Measurements from ENCODE around the gene DHX36.

Gene DHX36

DNA sequence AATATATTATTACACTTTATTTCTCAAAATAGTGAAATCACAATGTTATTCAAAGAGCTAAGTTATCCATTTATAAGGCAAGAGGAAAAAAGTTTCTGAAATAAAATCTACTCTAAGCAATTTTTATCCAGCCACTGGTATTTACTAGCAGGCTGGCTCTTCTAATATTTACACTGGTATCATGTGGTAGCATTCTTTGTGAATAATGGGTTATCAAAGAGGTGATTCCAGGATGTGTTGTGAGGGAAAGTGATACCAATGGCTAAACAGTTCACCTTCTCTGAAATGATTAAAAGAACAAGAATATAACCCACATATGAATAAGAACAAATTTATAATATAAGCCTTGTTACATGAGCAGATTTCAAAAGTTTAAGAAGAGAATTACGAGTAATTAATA lies 44.1 kb downstream of the DHX36 start:
- no peak overlapping the region for H3K4me3 ChIP-seq (ENCODE audit: low read depth, low read length)
- DNase-seq (ENCODE audit: low read depth), result no peak
- TF ChIP-seq, protein P1, sequence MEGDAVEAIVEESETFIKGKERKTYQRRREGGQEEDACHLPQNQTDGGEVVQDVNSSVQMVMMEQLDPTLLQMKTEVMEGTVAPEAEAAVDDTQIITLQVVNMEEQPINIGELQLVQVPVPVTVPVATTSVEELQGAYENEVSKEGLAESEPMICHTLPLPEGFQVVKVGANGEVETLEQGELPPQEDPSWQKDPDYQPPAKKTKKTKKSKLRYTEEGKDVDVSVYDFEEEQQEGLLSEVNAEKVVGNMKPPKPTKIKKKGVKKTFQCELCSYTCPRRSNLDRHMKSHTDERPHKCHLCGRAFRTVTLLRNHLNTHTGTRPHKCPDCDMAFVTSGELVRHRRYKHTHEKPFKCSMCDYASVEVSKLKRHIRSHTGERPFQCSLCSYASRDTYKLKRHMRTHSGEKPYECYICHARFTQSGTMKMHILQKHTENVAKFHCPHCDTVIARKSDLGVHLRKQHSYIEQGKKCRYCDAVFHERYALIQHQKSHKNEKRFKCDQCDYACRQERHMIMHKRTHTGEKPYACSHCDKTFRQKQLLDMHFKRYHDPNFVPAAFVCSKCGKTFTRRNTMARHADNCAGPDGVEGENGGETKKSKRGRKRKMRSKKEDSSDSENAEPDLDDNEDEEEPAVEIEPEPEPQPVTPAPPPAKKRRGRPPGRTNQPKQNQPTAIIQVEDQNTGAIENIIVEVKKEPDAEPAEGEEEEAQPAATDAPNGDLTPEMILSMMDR (IDR thresholded peaks at IDR 0.05; ENCODE audit: low read depth, low read length), result no peak
- TF ChIP-seq MYC (IDR thresholded peaks at IDR 0.05; ENCODE audit: low read depth, low read length) (no peak), POLR2A (IDR thresholded peaks at IDR 0.05; ENCODE audit: extremely low read depth, insufficient read length) (no peak)
- TF ChIP-seq, protein P2, sequence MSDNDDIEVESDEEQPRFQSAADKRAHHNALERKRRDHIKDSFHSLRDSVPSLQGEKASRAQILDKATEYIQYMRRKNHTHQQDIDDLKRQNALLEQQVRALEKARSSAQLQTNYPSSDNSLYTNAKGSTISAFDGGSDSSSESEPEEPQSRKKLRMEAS (IDR thresholded peaks at IDR 0.05; ENCODE audit: low read depth, low read length), result no peak

DNA sequence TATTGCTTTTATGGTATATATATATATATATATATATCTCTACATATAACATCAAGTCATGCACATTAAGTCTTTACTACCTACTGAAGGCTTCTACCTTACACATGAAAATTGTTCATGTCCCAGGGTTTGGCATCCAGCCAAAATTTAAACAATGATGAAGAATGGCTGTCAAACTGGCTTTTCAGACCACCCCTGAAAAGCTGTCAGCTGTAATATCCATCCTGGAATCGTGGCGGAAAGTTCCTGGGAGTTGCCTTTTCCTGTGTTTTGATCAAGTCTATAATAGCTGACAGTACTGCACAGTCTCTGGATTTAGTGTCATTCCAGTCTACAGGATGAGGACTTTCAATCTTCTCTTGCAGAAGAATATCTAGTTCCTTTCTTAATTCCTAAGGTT lies 48.3 kb downstream of the DHX36 start:
- no peak for TF ChIP-seq MYC (IDR thresholded peaks at IDR 0.05; ENCODE audit: low read depth, low read length)
- TF ChIP-seq, protein P1 (IDR thresholded peaks at IDR 0.05; ENCODE audit: low read depth, low read length), result no peak
- TF ChIP-seq POLR2A (IDR thresholded peaks at IDR 0.05; ENCODE audit: extremely low read depth, insufficient read length), result no peak
- TF ChIP-seq, protein P2 (IDR thresholded peaks at IDR 0.05; ENCODE audit: low read depth, low read length), result no peak
- no peak for DNase-seq (ENCODE audit: low read depth)
- H3K4me3 ChIP-seq (ENCODE audit: low read depth, low read length), result no peak overlapping the region

DNA sequence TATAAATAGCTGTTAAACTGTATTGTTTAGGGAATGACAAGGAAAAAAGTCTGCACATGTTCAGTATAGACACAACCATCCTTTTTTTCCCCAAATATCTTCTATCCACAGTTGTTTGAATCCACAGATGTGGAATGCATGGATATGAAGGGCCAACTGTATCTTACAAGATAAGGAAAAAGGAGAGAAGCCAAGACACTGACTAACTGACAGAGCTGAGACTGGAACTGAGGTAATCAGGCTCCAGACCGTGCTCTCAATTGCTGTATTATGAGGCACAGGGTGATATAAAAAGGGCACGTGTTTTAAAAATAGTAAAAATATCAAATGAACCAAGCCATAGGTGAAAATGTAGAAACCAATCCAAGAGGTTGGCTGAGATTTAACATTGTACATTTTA lies 49.0 kb downstream of the DHX36 start:
- TF ChIP-seq, protein P2 (IDR thresholded peaks at IDR 0.05; ENCODE audit: low read depth, low read length), result no peak
- TF ChIP-seq, protein P1 (IDR thresholded peaks at IDR 0.05; ENCODE audit: low read depth, low read length), result no peak
- H3K4me3 ChIP-seq (ENCODE audit: low read depth, low read length), result no peak overlapping the region
- no peak for DNase-seq (ENCODE audit: low read depth)

DNA sequence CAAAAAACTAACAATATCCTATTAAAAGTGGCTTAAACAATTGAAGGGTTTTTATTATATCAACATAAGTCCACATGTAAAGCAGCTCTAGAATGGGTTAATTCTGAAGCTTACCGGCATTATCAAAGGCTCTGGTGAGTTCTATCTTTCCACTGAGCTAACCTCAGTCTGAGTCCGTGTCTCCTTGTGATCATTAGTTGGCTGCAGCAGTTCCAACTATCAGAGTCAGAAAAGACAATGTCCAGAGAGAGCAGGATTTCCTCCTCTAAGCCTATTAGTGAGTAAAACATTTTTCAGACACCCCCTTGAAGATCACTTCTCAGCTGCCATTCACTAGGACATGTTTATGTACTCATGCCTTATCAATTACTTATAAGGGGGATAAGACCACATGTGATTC lies 49.9 kb downstream of the DHX36 start:
- no peak for TF ChIP-seq MYC (IDR thresholded peaks at IDR 0.05; ENCODE audit: low read depth, low read length)
- TF ChIP-seq, protein P1 (IDR thresholded peaks at IDR 0.05; ENCODE audit: low read depth, low read length), result no peak
- TF ChIP-seq POLR2A (IDR thresholded peaks at IDR 0.05; ENCODE audit: extremely low read depth, insufficient read length), result no peak
- TF ChIP-seq, protein P2 (IDR thresholded peaks at IDR 0.05; ENCODE audit: low read depth, low read length), result no peak
- DNase-seq (ENCODE audit: low read depth), result no peak
- no peak overlapping the region for H3K4me3 ChIP-seq (ENCODE audit: low read depth, low read length)

DNA sequence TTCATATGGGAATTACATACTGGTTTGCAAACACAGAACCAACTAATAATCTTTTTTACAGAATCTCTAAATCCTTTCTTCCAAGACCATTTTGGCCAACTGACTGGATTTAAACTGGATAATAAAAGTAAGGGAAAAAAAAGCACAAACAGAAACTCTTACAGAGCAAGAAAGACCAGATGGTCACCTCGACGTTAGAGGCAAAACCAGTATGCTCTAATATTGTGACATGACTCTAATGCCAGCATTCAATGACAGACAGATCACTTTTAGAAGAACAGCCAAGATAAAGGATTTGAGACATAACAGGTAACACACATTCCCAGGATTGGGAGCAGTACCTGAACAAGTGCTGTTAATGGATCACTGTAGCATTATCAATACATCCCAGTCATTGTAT lies 50.9 kb downstream of the DHX36 start:
- no peak for DNase-seq (ENCODE audit: low read depth)
- H3K4me3 ChIP-seq (ENCODE audit: low read depth, low read length), result no peak overlapping the region
- TF ChIP-seq POLR2A (IDR thresholded peaks at IDR 0.05; ENCODE audit: extremely low read depth, insufficient read length), result no peak
- TF ChIP-seq, protein P1 (IDR thresholded peaks at IDR 0.05; ENCODE audit: low read depth, low read length), result no peak
- TF ChIP-seq MYC (IDR thresholded peaks at IDR 0.05; ENCODE audit: low read depth, low read length), result no peak
- TF ChIP-seq, protein P2 (IDR thresholded peaks at IDR 0.05; ENCODE audit: low read depth, low read length), result no peak

DNA sequence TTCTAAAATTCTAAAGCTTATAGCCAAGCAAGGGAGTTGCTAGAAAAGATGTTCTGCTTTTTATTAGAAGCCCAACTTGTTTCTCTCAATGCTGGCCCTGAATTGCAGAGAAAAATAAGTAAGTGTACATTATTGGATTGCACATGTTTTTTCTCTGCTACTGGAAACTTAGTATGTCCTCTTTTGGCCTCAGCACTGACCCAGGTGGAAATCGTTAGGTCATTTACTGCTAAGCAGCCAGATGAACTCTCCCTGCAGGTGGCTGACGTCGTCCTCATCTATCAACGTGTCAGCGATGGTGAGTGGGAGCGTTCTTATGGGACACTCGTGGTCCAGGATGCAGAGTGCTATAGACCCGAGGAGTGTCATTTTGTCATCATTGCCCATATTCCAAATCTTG lies 69.8 kb downstream of the DHX36 start:
- no peak for TF ChIP-seq POLR2A (IDR thresholded peaks at IDR 0.05; ENCODE audit: extremely low read depth, insufficient read length)
- TF ChIP-seq MYC (IDR thresholded peaks at IDR 0.05; ENCODE audit: low read depth, low read length), result no peak
- TF ChIP-seq, protein P2 (IDR thresholded peaks at IDR 0.05; ENCODE audit: low read depth, low read length), result no peak
- TF ChIP-seq, protein P1 (IDR thresholded peaks at IDR 0.05; ENCODE audit: low read depth, low read length), result no peak
- no peak overlapping the region for H3K4me3 ChIP-seq (ENCODE audit: low read depth, low read length)
- no peak for DNase-seq (ENCODE audit: low read depth)

Measured in NB4 (cell line).